GM19438 (cell line): ENCODE results near the gene DOCK4.

Experiments
- ATAC-seq: cut with Tn5 transposase; IDR thresholded peaks from one replicate; pipeline ENCODE4 v1.9.1; 2021; ENCODE audit warnings: low read depth; ENCODE audit not compliant: unreplicated experiment

The DOCK4 gene

DNA sequence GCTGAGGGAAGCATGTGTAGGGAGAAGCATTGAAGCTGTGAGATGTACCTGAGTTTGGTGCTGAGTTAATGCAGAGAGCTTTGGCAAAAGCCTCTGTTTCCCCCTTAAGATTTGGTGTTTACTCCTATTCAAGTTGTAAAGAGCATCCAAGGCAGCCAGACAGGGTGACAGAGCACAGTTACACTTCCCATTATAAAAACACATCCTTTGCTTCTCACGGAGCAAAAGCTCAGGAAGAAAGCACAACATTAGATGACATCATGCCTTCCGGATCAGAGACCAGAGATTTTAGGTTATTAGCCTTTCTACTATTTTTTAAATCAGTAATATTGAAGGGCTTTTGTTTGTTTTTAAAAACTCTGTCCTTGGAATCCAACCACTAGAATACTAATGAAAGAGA is 182.9 kb downstream of the DOCK4 start:
- no peak for ATAC-seq

DNA sequence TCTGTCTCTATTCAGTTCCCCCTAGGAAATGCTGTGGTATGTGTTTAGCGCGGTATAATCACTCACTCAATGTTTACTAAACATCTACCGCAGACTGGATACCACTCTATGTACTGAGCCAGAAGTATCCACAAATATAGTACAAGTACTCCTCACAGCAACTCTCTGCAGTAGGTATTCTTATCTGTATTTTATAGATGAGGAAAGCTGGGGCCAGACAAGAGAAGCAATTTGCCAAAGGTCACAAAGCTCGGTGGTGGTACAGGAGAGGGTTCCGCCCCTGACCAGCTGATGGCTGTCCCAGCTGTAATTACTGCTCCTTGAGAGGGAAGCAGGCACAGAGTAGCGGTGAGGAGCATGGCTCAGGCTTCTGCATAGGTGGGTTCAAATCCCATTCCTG is 184.1 kb downstream of the DOCK4 start:
- ATAC-seq, result no peak

DNA sequence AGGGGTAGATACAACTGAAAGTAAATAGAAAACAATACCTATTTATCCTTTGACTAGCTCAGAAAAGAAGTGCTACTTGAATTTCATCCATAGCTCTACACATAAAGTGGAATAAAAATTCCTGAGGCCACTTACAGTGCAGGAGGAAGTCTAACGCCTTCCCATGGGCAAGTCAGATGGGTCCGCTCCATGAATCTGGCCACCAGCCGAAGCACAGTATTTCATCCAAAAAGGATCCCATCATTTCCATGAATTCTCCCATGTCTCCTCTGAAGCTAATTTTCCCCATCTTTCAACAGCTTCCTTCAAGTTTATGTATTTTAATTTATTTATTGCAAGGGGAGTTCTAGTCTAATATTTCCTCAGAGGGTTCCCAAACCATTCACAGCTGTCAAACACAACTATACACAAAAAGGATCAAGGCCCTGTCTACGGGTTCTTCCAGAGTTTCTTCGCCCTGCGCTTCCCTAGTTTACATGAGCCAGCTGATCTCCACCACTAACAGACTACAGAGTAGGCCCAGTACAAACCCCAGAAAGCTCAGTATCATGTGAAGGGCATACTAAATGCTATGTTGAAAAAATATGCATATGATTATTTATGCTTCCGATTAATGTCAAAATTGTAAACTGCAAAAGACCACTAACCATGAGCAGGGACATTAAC is 184.7 kb downstream of the DOCK4 start:
- ATAC-seq, result no peak

DNA sequence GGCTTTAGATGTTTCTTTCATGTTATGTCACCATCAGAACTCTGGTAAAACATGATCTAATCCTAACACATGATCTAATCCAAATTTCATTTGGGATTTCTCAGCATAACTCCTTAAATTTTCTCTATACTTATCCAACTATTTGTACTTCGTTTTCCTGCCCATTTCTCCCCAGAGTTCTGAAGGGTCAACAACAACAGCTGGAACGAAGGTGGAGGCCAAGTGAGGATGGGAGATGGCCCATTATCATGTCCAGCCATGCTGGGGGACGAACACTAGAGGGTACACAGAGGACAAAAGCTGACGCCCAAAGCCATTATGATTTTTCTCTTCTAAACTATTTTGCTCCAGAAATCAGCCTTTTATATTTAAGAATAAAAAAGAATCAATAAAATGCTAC is 185.4 kb downstream of the DOCK4 start:
- ATAC-seq, result no peak

DNA sequence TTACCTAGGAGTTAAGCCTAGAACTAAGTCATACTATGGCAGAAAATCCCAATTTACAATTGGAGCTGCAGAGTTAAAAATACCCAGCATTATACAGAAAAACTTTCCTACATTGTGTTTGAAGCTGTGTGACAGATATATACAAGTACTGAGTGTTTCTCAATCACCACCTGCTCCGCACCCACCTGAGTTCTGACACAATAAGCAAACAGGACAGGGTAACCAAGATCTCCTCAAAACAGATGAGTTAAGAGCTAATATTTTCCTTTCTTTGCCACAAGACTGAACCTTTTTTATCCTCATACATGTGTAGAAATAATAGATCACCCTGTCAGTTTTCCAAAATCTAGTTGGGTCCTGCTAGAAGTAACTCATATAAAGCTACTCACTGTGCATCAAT is 186.3 kb downstream of the DOCK4 start:
- no peak for ATAC-seq

DNA sequence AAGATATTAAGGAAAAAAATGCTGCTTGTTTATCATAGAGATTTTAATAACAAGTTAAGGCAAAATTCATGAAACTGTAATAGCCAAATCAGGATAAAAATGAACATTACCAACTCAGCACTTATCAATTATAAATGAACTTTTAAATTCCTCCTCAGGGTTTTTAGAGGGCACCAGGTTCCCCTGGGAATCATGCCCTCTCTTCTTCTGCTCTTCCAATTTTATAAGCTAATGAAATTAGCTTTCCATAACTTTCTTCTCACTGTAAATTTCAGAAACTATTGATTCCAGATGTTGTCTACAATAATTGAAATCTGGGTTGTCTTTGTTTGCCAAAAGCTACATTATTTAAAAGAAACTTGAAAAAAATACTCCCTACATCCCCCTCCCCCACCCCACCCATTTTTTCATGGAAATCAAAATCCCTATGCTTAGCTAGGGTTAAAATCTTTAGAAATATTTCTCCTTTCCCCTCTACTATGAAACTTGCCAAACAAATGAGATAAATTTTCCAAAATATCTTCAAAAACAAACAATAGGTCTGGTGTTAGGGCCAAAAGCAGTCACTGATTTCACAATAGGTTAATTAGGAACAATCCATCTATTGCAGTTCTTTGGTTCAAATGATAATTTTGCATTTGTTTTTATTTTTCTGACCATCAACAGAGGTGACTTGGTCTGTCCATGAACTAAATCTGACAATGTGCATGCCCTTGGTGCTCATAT is 187.7 kb downstream of the DOCK4 start:
- no peak for ATAC-seq

DNA sequence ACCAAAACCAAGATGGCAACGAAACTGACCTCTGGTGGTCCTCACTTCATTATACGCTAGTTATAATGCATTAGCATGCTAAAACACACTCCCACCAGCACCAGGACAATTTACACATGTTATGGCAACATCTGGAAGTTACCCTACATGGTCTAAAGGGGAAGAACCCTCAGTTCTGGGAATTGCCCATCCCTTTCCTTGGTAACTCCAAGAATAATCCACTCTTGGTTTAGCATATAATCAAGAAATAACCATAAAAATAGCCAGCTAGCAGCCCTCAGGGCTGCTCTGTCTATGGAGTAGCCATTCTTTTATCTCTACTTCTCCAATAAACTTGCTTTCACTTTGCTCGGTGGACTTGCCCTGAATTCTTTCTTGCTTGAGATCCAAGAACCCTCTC is 191.1 kb downstream of the DOCK4 start:
- ATAC-seq, result no peak

DNA sequence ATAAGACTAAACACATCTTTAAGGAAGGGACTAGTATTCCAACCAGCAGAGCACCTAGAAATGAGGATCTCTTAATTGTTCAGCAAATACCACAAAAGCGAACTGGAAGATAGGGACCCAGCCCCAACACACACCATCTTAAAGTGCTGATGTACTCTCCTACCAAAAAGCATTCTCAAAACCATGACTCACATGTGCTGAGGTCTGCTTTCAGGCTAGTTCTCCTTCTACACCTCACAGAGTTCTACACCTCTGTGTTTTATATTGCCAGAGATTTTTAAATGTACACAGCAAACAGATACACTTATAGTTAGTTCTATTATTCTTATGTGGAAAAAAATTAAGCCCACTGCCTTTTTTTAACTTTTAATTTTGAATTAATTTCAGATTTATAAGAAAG is 191.9 kb downstream of the DOCK4 start:
- ATAC-seq, result no peak

DNA sequence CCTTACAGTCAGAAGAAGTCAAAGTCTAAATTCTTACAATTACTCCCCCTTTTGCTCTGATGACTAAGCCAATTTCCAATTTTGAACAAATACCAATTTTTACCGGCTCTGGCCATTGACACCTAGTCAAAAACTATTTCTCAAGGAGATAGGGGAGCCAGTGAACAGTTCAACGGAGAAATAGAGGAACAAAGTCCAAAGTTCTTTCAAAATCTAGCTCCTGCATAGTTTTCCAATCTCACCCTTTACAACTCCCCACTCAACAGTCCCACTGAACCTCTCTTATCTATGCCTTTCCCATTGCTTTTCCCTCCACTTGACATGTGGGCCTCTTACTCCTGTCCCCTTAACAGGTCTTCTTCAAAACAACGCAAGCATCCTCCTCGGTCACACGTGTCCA is 192.9 kb downstream of the DOCK4 start:
- ATAC-seq, result no peak

DNA sequence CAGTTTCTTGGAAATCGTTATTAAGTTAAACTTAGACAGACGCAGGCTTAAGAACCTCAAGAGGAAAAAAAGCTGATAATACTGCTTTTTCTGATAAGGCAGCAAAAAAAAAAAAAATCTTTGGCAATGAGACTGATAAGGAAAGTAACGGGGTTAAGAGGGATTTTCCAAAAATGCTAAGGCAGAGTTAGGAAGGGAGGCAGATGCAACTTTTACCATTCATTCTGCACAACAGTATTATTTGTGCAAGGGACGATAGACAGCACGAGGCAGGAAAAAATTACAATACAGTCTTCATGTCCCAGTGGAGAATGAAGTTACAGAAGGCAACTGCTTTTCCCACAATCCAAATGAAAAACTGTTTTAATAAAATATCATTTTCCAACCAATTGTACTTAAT is 194.0 kb downstream of the DOCK4 start:
- ATAC-seq, result no peak

DNA sequence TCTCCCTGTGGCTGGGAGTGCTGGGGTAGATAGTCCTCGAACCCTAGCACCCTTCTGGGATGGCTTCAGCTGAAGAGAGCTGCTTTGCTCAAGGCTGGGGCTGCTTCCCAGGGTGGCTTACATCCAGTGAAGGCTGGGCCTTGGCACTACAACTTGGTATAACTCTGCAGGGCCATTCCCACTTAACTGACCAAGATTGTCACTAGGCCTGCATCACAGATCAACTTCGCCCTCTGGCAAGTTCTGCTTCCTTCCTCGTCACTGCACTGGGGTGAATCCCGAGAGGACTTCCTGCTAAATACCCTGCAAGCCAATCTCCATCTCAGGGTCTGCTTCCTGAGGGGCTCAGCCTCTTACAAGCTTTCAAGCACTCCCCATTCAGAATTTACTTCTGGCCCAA is 195.2 kb downstream of the DOCK4 start:
- no peak for ATAC-seq

DNA sequence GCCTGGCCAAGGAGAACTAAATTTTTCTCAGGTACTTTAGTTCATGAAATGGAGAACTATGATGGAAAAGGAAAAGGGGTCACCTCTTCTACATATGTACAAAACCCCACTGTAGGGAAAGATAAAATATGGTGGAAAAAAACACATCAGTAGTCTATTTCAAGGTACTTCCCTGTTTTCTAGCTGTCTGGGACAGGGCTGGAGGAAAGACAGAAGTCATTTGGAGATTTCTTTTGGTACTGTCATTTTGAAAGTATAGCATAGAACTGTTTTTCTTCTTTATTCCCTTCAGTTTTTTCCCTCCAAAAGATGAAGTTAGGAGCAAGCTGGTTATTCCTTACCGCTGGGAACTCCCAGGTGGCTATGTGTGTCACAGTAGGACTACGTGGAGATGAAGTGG is 196.1 kb downstream of the DOCK4 start:
- ATAC-seq, result no peak

DNA sequence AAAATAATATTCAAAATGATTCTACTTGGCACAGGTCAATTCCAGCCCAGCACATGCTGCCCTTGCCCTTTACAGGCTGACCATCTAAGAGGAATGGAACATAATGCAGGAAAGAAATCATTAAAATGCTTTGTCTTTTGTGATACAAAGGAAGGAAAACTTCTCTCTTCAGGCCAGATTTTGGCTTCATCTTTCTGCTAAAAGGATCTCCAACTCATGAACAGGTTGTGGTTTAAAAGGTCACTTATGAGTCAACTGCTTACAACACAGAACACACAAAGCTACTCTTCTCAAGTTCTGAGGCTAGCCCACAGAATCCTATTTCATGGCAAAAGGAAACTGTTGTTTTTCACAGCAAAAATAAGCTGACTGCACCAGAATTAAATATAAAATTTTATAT is 197.1 kb downstream of the DOCK4 start:
- no peak for ATAC-seq

DNA sequence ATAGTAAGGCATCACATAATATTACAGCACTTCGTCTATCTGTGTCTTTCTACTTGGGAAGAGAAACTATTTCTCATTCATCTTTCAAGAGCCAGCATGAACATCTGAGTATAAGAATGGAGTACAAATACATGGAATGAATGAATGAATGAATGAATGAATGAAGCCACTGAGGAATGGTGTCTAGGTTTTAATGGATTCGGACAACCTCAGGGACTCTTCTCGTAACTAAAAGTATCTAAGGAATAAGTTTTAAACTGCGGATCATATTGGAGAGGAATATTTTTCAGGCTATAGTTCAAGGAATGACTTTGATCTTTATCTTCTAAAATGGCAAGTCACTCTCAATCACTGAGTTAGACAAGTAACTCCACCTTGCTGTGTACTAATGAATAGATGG is 199.0 kb downstream of the DOCK4 start:
- ATAC-seq, result no peak

DNA sequence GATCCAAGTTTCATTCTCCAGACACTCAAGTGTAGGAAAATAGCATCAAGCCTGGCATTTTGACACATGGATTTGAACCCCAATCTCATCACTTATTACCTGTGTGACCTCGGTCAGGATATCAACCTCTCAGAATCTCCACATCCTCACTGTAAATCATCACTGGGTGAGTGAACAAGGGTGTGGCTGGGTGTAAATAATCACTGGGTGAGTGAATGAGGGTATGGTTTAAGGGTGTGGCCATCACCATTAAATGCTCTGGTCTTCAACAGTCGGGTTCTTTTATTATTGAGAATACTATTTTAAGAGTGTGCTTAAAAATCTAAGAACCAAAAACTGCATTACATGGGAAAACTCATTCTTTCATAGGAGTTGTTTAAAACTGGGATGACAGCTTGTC is 200.1 kb downstream of the DOCK4 start:
- ATAC-seq, result no peak

DNA sequence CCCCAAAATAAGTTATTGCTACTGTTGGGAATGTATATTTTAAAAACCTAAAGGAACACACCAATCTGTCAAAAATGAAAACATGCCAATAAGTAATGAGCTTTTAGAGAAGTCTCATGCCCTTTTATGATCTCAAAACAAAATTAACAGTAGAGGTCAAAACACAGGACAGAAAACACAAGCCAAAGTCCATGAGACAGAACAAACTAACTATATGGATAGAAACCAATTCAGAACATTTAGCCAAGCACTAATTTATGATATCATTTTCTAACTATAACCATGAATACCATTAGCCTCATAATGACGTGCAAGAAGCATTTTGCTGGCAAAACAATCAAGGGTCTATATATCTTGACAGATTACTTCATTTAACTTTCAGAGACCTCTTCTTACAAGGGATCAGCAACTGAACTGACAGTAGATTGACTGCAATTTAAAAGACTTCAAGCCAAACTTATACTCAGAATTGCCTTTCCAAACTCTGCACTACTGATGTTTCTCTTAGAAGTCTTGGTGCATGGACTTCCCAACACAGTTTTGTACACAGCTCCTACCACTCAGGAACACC is 200.9 kb downstream of the DOCK4 start:
- no peak for ATAC-seq

DNA sequence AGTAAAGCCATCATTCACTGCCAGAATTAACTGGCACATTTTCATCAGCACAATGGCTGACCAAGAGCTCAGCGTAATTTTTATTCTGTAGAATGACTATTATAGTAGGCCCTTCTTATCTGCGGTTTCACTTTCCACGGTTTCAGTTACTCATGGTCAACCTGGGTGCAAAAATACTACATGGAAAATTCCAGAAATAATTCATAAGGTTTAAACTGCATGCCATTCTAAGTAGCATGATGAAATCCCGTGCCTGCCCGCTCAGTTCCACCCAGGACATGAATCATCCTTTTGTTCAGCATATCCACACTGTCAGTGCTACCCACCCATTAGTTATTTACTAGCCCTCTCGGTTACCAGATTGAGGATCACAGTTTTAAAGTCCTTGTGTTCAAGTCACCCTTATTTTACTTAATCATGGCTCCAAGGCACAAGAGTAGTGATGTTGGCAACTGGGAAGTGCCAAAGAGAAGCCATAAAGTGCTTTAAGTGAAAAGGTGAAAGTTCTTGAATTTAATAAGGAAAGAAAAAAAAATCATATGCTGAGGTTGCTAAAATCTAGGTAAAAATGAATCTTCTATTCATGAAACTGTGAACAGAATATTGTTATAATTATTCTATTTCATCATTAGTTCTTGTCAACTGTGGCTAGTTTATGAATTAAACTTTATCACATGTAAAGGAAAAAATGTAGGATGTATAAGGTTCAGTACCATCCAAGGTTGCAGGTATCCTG is 204.9 kb downstream of the DOCK4 start:
- ATAC-seq, result no peak

DNA sequence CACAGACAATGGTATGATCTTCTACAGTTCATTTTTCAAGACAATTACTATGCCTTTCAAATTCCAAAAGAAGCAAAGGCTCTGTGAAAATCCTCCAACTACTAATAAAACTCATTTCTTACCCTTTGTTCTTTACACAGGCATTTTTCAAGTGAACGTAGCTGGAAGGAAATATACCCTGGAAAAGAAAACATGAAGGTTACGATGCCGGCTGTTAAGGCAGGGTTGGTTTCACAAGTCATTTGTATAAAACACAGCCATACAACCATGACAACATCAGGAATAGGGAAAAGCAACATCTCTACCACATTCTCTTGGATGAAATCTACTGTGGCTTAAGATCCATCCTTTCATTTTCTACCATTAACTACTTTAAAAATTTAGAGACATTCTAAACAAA is 207.9 kb downstream of the DOCK4 start:
- ATAC-seq, result no peak

DNA sequence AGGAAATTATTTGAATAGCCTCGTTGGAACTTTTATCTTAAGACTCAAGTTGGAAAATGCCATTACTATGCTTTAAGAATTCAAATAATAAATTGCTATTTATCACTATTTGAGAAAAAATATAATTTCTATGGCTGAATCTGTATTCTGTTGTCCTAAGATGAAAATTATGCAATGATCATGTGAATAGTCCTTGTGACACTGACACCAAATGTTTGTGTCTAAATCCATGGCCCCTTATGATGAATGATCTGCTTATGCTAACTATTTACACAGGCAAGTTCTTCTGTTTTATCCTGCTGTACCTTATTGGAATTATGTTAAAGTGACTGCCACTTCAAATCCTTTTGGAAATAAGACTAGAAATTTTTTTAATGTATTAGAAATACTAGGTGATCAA is 208.7 kb downstream of the DOCK4 start:
- ATAC-seq, result no peak

DNA sequence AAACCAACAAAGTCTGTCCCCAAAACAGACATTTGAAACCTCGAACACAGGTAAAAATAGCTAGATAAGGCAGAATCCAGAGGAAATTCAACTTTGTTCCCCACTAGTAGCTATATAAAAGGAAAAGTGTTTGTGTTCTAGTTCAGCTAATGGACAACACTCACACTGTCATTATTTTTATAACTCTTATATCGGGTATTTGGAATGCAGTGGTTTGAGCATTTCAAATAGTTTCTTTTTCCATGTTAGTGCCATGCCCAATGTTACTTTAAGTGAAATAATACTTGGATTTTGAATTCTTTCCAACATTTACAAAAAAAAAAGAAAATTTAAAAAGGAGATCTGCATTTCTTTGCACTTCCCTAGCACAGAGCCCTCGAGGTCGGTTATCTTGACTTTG is 213.6 kb downstream of the DOCK4 start:
- no peak for ATAC-seq

DNA sequence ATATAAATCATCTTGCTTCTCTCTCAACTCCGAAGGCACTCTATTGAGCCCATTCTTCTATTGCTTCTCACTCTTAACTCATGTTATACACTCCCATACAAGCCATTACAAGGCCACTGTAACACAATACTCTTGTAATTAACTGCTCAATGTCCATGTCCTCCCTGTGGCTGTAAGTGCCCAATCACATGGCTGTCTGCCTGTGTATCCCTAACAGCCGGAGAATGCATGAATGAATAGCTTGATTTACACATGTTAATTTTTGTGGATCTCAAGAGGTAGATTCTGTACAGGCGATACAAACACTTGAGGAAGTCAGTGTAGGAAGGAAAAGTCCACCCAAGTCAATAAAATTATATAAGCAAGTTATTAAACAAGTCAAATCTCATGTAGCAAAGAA is 215.6 kb downstream of the DOCK4 start:
- ATAC-seq, result no peak

DNA sequence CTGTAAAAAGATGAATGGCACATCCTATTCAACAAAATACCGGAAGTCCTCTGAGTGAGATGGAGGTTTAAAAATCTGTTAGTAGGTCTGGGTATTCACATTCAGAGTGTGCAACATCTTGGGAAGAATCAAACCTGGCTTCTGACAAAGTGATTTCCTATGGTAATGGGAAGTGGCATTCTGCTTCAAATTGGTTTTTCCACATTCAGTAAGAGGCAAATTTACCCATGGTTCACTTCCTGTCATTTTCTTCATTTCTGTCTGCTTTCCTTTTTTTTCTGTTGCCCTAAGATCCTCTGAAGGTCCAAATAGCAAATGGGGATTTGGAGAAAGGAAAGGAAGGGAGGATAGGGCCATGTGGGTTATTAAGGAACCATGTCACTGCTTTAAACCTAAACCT is 218.3 kb downstream of the DOCK4 start:
- no peak for ATAC-seq
